KMS-11 (cell line): ENCODE data around the gene KTN1.

Source experiments
- H2AFZ ChIP-seq: fragments of 200-600 bp; sonication (generic); 2 replicates; pipeline ENCODE4 v1.6.1; 2016; ENCODE audit warnings: antibody characterized with exemption, mixed run types, low read depth
- H3K27ac ChIP-seq: fragments of 200-600 bp; sonication (generic); 2 replicates; pipeline ENCODE4 v1.6.1; 2016; ENCODE audit warnings: mild to moderate bottlenecking, mixed run types
- H3K27me3 ChIP-seq: fragments of 200-600 bp; sonication (generic); 2 replicates; pipeline ENCODE4 v1.6.1; 2017; ENCODE audit warnings: mild to moderate bottlenecking, low read depth, mixed run types, moderate library complexity; ENCODE audit not compliant: insufficient read depth
- H3K36me3 ChIP-seq: fragments of 200-600 bp; sonication (generic); 2 replicates; pipeline ENCODE4 v1.6.1; 2017; ENCODE audit warnings: mild to moderate bottlenecking, mixed run types; ENCODE audit not compliant: insufficient read depth
- H3K4me1 ChIP-seq: fragments of 200-600 bp; sonication (generic); 2 replicates; pipeline ENCODE4 v1.6.1; 2016; ENCODE audit warnings: mild to moderate bottlenecking, low read depth, mixed run types; ENCODE audit not compliant: poor library complexity, severe bottlenecking
- H3K4me2 ChIP-seq: fragments of 200-600 bp; sonication (generic); 2 replicates; pipeline ENCODE4 v1.7.0; 2016; ENCODE audit warnings: mild to moderate bottlenecking, mixed run types
- H3K4me3 ChIP-seq: fragments of 200-600 bp; sonication (generic); IDR thresholded peaks from 2 replicates; pipeline ENCODE4 v1.6.1; 2017; ENCODE audit warnings: low read depth, low read length, mixed read lengths; ENCODE audit not compliant: insufficient read depth
- H3K79me2 ChIP-seq: fragments of 200-600 bp; sonication (generic); 2 replicates; pipeline ENCODE4 v1.6.1; 2016; ENCODE audit warnings: low read depth, mixed run types; ENCODE audit not compliant: insufficient read depth
- H3K9ac ChIP-seq: fragments of 200-600 bp; sonication (generic); 2 replicates; pipeline ENCODE4 v1.6.1; 2016; ENCODE audit warnings: mild to moderate bottlenecking, mixed run types
- H4K20me1 ChIP-seq: fragments of 200-600 bp; sonication (generic); 2 replicates; pipeline ENCODE4 v1.6.1; 2016; ENCODE audit warnings: mild to moderate bottlenecking, mixed run types; ENCODE audit not compliant: insufficient read depth
- CTCF ChIP-seq: fragments of 200-600 bp; sonication (generic); conservative IDR thresholded peaks from 2 replicates; pipeline ENCODE4 v1.6.1; 2017; ENCODE audit warnings: low read depth, mild to moderate bottlenecking, antibody characterized with exemption, low read length, moderate library complexity, mixed read lengths

The KTN1 gene

GRCh38 chr14:55715889-55716288, 135.9 kb downstream of the KTN1 start:
- H3K4me3 ChIP-seq, result no peak overlapping the region
- no peaks in the 10 kb centered on the region for H3K79me2 ChIP-seq
- H4K20me1 ChIP-seq, result no peaks in the 10 kb centered on the region
- H3K9ac ChIP-seq, result no peak overlapping the region
- H3K4me1 ChIP-seq, result no peaks in the 10 kb centered on the region
- H2AFZ ChIP-seq, result no peak overlapping the region
- no peak for TF ChIP-seq CTCF
- H3K36me3 ChIP-seq, result no peaks in the 10 kb centered on the region
- no peak overlapping the region for H3K4me2 ChIP-seq
- no peaks in the 10 kb centered on the region for H3K27me3 ChIP-seq
- no peak overlapping the region for H3K27ac ChIP-seq

- TF ChIP-seq CTCF, result no peak
- Histone ChIP-seq H3K79me2 (no peaks in the 10 kb centered on the region), H3K27me3 (no peaks in the 10 kb centered on the region), H3K4me3 (no peak overlapping the region), H2AFZ (no peak overlapping the region), H3K27ac (no peak overlapping the region), H3K9ac (no peak overlapping the region), H3K4me1 (no peaks in the 10 kb centered on the region), H3K36me3 (no peaks in the 10 kb centered on the region), H3K4me2 (no peak overlapping the region), H4K20me1 (no peaks in the 10 kb centered on the region)
Observed at GRCh38 chr14:55717621-55718020, 137.6 kb downstream of the KTN1 start.

DNA sequence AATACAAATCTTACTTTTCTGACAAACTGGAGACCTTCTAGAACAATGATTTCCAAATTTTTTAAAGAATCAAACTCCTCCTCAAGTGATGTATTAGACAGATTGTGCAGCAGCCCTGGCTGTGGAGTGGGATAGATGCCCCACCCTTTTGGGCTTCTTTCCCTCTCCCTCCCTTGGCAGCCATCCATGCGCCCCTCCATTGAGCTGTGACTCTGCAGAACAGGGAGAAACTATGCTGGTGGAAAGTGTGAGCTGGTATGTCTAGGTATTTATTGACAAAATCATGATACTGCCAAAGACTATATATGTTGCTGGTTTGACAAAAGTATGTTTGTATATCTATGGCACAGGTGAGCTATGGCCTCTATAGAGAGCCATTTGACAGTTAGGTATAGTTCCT, 138.5 kb downstream of the KTN1 start:
- Histone ChIP-seq H3K9ac (no peak overlapping the region), H3K4me3 (no peak overlapping the region), H3K79me2 (no peaks in the 10 kb centered on the region), H3K4me2 (no peak overlapping the region), H3K4me1 (no peaks in the 10 kb centered on the region), H3K36me3 (no peaks in the 10 kb centered on the region), H3K27ac (no peak overlapping the region), H3K27me3 (no peaks in the 10 kb centered on the region), H2AFZ (no peak overlapping the region), H4K20me1 (no peaks in the 10 kb centered on the region)
- TF ChIP-seq CTCF, result no peak

GRCh38 chr14:55720796-55721195, 140.8 kb downstream of the KTN1 start:
- Histone ChIP-seq H3K27ac (no peak overlapping the region), H3K4me3 (no peak overlapping the region), H2AFZ (no peak overlapping the region), H3K36me3 (no peaks in the 10 kb centered on the region), H4K20me1 (no peaks in the 10 kb centered on the region), H3K79me2 (no peaks in the 10 kb centered on the region), H3K4me1 (no peaks in the 10 kb centered on the region), H3K27me3 (no peaks in the 10 kb centered on the region), H3K9ac (no peak overlapping the region), H3K4me2 (no peak overlapping the region)
- TF ChIP-seq CTCF, result no peak

DNA sequence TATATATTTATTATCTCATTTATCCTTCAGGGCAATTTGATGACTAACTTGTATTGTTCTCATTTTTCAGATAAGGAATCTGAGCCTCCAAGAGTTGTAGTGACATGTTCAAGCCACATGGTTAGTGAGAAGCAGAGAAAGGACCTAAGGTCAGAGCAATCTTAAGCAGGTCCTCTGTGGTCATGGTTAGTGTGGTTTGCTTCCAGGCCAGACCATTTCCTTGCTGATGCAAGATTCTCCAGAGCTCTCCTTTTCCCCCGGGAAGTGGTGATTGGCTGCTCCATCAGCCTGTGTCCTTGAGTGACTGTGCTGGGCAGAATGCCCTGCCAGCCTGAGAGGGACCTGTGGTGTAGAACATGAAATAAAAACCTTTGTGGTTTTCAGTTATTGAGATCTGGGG, 141.3 kb downstream of the KTN1 start:
- H3K4me2 ChIP-seq, result no peak overlapping the region

More for the DNA sequence above, 141.3 kb downstream of the KTN1 start:
- Histone ChIP-seq H3K4me3 (no peak overlapping the region), H3K36me3 (no peaks in the 10 kb centered on the region), H3K79me2 (no peaks in the 10 kb centered on the region), H3K27me3 (no peaks in the 10 kb centered on the region), H3K4me1 (no peaks in the 10 kb centered on the region), H2AFZ (no peak overlapping the region), H3K27ac (no peak overlapping the region), H4K20me1 (no peaks in the 10 kb centered on the region), H3K9ac (no peak overlapping the region)
- TF ChIP-seq CTCF, result no peak
